Measurements from ENCODE around the gene RIC8B.

GRCh38 chr12:106782619-106783018, 8.1 kb downstream of the RIC8B start:
- TF ChIP-seq CTCF (IDR thresholded peaks at IDR 0.05) (no peak), REST (IDR thresholded peaks at IDR 0.05) (no peak), PBX3 (IDR thresholded peaks at IDR 0.05) (no peak), MAX (IDR thresholded peaks at IDR 0.05) (no peak), HOXB5 (CRISPR knock-in tag; IDR thresholded peaks at IDR 0.05) (no peak), POLR2AphosphoS2 (conservative IDR thresholded peaks at IDR 0.05; ENCODE audit: low read length) (no peak), RFX5 (IDR thresholded peaks at IDR 0.05) (no peak), POLR2A (IDR thresholded peaks at IDR 0.05; ENCODE audit: low read length) (no peak), CHD4 (IDR thresholded peaks at IDR 0.05; ENCODE audit: borderline replicate concordance) (no peak), SREBF2 (IDR thresholded peaks at IDR 0.05) (no peak), TFCP2L1 (CRISPR knock-in tag; IDR thresholded peaks at IDR 0.05) (no peak), RAD21 (conservative IDR thresholded peaks at IDR 0.05 in 1 of 2, IDR thresholded peaks at IDR 0.05 in 1 of 2) (no peak)
